Spleen (tissue), 7 donors: Measurements from ENCODE around the gene PLXNB2.

Experiments
- CTCF ChIP-seq, 11 experiments: fragments of 200-600 bp in 7 of 11; fragments of 450-650 bp in 4 of 11; sonication (generic) in 4 of 11; IDR thresholded peaks in 8 of 11; conservative IDR thresholded peaks in 3 of 11; 1 replicate in 7 of 11; 2 replicates in 4 of 11; pipeline versions ENCODE4 v1.4.0 to v1.8.0; 2016 to 2021; ENCODE audit warnings: antibody characterized with exemption in 11 of 11, inconsistent platforms in 4 of 11, mild to moderate bottlenecking in 1 of 11
- POLR2A ChIP-seq, 3 donors: fragments of 450-650 bp; IDR thresholded peaks; one replicate each; pipeline ENCODE4 v1.5.1; 2017; ENCODE audit warnings: antibody characterized with exemption in 3 of 3, mild to moderate bottlenecking in 1 of 3
- donor health status: DM: no; HTN: no; CAD: no; lungs with moderate emphysema.
- donor health status: DM: no; HTN: no; CAD: no.
- donor health status: DM: no; HTN: no; CAD: no.

GRCh38 chr22:50236731-50237409, 70.6 kb downstream of the PLXNB2 start:
- TF ChIP-seq CTCF (IDR thresholded peaks at IDR 0.05 in 8 of 11, conservative IDR thresholded peaks at IDR 0.05 in 3 of 11) (peak in 5 of 11 experiments; percentile 12 to 44 (median 18)), POLR2A (IDR thresholded peaks at IDR 0.05) (no peak)
